HepG2 (cell line): Measurements from ENCODE around the gene FAM53C. TPM values are rescaled to one million over a fixed set of nuclear protein-coding genes. Genes with fewer than 3 reads are reported as not detected.

Experiments used
- ATAC-seq: fragments of 200-7000 bp; cut with Tn5 transposase; 3 replicates; pipeline ENCODE4 v1.9.1; 2020; ENCODE audit warnings: mild to moderate bottlenecking, moderate library complexity
- BruUV-seq: library from RNA; stranded (reverse); fragments of 400-500 nt; replicated peaks from 2 replicates; lab custom pipeline; 2021; lab: Mats Ljungman, UMichigan
- CTCF ChIA-PET: fragments of 300-600 bp; formaldehyde crosslinking; extraction: SDS; loops from one replicate; lab custom pipeline; 2021; ENCODE audit warnings: low total read pairs, inconsistent platforms, low intra/inter-chr PET ratio; lab: Yijun Ruan, JAX
- POLR2A ChIA-PET: fragments of 350-600 bp; sonication (Branson Sonifier 250); formaldehyde crosslinking; loops from one replicate; lab custom pipeline; 2020; ENCODE audit warnings: antibody characterized with exemption, inconsistent platforms; lab: Yijun Ruan, JAX
- DNase-seq: peaks from one replicate; pipeline ENCODE4 v3.0.0-alpha.2; 2015; ENCODE audit warnings: low spot score
- FAIRE-seq: peaks from 3 replicates; lab custom pipeline; 2011; peaks lifted over from hg19 to GRCh38; lab: Jason Lieb, UNC
- H2AFZ ChIP-seq: one replicate; pipeline ENCODE4 v1.6.1; 2011; ENCODE audit warnings: low read length, inconsistent platforms
- H3K27ac ChIP-seq: fragments of 300-600 bp; 3 replicates; pipeline ENCODE4 v1.8.0; 2011; ENCODE audit warnings: mixed run types, mild to moderate bottlenecking, mixed read lengths, low read length, inconsistent platforms; ENCODE audit not compliant: insufficient read depth; ENCODE audit errors: extremely low read length
- H3K27me3 ChIP-seq, 2 experiments: fragments of 200-600 bp in 1 of 2; 2 replicates in 1 of 2; 3 replicates in 1 of 2; pipeline versions ENCODE4 v1.6.0 to v1.8.0; 2011; ENCODE audit warnings: low read length in 2 of 2, mild to moderate bottlenecking in 2 of 2, moderate library complexity in 2 of 2, inconsistent platforms in 1 of 2; ENCODE audit not compliant: insufficient read depth in 2 of 2, control insufficient read depth in 1 of 2
- H3K36me3 ChIP-seq, 2 experiments: fragments of 200-600 bp in 1 of 2; replicated peaks in 1 of 2; 2 replicates in 1 of 2; 3 replicates in 1 of 2; pipeline versions ENCODE4 v1.5.1 to v1.8.0; 2011; ENCODE audit warnings: low read length in 2 of 2, inconsistent platforms in 1 of 2; ENCODE audit not compliant: insufficient read depth in 2 of 2, control insufficient read depth in 1 of 2
- H3K4me1 ChIP-seq: 2 replicates; pipeline ENCODE4 v1.5.1; 2012; ENCODE audit warnings: low read length, inconsistent platforms; ENCODE audit not compliant: insufficient read depth
- H3K4me2 ChIP-seq: 2 replicates; pipeline ENCODE4 v1.6.0; 2011; ENCODE audit warnings: low read depth, low read length, inconsistent platforms
- H3K4me3 ChIP-seq, 3 experiments: fragments of 200-600 bp in 1 of 3; sonication (generic), shearing (Covaris generic) in 1 of 3; replicated peaks in 1 of 3; 2 replicates each; pipeline ENCODE4 v1.5.1; 2011 to 2016; ENCODE audit warnings: low read length in 3 of 3, inconsistent platforms in 2 of 3, low read depth in 2 of 3, mild to moderate bottlenecking in 2 of 3, control low read depth in 1 of 3, mixed read lengths in 1 of 3; ENCODE audit not compliant: insufficient read depth in 1 of 3
- H3K79me2 ChIP-seq: one replicate; pipeline ENCODE4 v1.6.1; 2011; ENCODE audit warnings: low read length, inconsistent platforms; ENCODE audit not compliant: insufficient read depth
- H3K9ac ChIP-seq: 2 replicates; pipeline ENCODE4 v1.6.0; 2011; ENCODE audit warnings: mild to moderate bottlenecking, low read depth, low read length, inconsistent platforms; ENCODE audit not compliant: insufficient read depth
- H3K9me3 ChIP-seq: 2 replicates; pipeline ENCODE4 v1.5.1; 2012; ENCODE audit warnings: mild to moderate bottlenecking, low read length
- H4K20me1 ChIP-seq: 2 replicates; pipeline ENCODE4 v1.6.0; 2011; ENCODE audit warnings: inconsistent platforms, mild to moderate bottlenecking, low read length, moderate library complexity; ENCODE audit not compliant: insufficient read depth
- DPF2 ChIP-seq: sonication (generic); formaldehyde crosslinking; IDR thresholded peaks from 2 replicates; pipeline ENCODE4 v1.4.0; 2020; ENCODE audit warnings: mild to moderate bottlenecking, low read depth, missing genetic modification reagents, borderline replicate concordance
- LCORL ChIP-seq, 2 experiments: fragments of 450-650 bp in 1 of 2; sonication (generic) in 1 of 2; formaldehyde crosslinking in 1 of 2; IDR thresholded peaks; 2 replicates each; pipeline versions ENCODE4 v1.5.0 to v1.6.1; 2017 to 2020; ENCODE audit warnings: antibody characterized with exemption in 1 of 2, missing genetic modification reagents in 1 of 2
- MYPOP ChIP-seq: sonication (generic); formaldehyde crosslinking; IDR thresholded peaks from 2 replicates; pipeline ENCODE4 v1.8.1; 2023; ENCODE audit warnings: mild to moderate bottlenecking, moderate library complexity, missing genetic modification reagents
- MZF1 ChIP-seq: sonication (generic); formaldehyde crosslinking; IDR thresholded peaks from 2 replicates; pipeline ENCODE4 v1.8.1; 2023; ENCODE audit warnings: mild to moderate bottlenecking, missing genetic modification reagents, borderline replicate concordance
- SMAD9 ChIP-seq: sonication (generic); formaldehyde crosslinking; IDR thresholded peaks from 2 replicates; pipeline ENCODE4 v1.5.1; 2020; ENCODE audit warnings: mild to moderate bottlenecking, missing genetic modification reagents
- ZFP41 ChIP-seq: sonication (generic); formaldehyde crosslinking; IDR thresholded peaks from 2 replicates; pipeline ENCODE4 v1.4.0; 2020; ENCODE audit warnings: mild to moderate bottlenecking, missing genetic modification reagents, borderline replicate concordance
- ZNF282 ChIP-seq: fragments of 450-650 bp; IDR thresholded peaks from 2 replicates; pipeline ENCODE4 v1.6.1; 2018; ENCODE audit not compliant: partially characterized antibody
- WGBS: methylation state at CpG from one replicate; pipeline ENCODE4 v1.1.6; 2017; ENCODE audit warnings: low lambda C conversion rate; 5-methylcytosine and 5-hydroxymethylcytosine counted together
- in situ Hi-C: cut with HindIII; loops from 2 replicates; pipeline ENCODE4 v1.10.0; 2017; ENCODE audit warnings: low pct_unique_long_range_greater_than_20kb; ENCODE audit not compliant: extremely low pct_ligation_motif_present
- intact Hi-C: fragments of 100-400 bp; cut with micrococcal nuclease; formaldehyde crosslinking; loops from one replicate; pipeline ENCODE4 v1.10.0; 2022; ENCODE audit not compliant: unreplicated experiment
- polyA plus RNA-seq, 8 experiments: library from polyadenylated mRNA; depleted of rRNA in 3 of 8; stranded (reverse) in 7 of 8; unstranded in 1 of 8; fragments of >200 nt; fragmentation: Illumina TruSeq in 4 of 8; extraction: Trizol in 4 of 8; gene quantifications; 2 replicates each; pipeline versions ENCODE4 v1.2.1 to v1.2.3, GENCODE V29; 2011 to 2016; ENCODE audit warnings: low read depth in 4 of 8, missing spikeins in 1 of 8, mixed read lengths in 1 of 8; ENCODE audit not compliant: insufficient read depth in 1 of 8
- total RNA-seq, 5 experiments: library from RNA; depleted of rRNA; stranded (reverse); fragments of >200 nt; fragmentation: Illumina TruSeq; extraction: Trizol; gene quantifications; 2 replicates each; pipeline ENCODE4 v1.2.3, GENCODE V29; 2016; ENCODE audit warnings: low read depth in 1 of 5
- TF ChIP-seq, protein P1 (sequence below): sonication (generic); formaldehyde crosslinking; IDR thresholded peaks from 2 replicates; pipeline ENCODE4 v1.5.1; 2020; ENCODE audit warnings: missing genetic modification reagents, mild to moderate bottlenecking, borderline replicate concordance

The FAM53C gene
- total and polyA plus RNA-seq, 2 of the 13 experiments (the other 11 are each of a cell fraction or from before 2014, with no cell fraction given) = 26.9 to 30.1 TPM

DNA sequence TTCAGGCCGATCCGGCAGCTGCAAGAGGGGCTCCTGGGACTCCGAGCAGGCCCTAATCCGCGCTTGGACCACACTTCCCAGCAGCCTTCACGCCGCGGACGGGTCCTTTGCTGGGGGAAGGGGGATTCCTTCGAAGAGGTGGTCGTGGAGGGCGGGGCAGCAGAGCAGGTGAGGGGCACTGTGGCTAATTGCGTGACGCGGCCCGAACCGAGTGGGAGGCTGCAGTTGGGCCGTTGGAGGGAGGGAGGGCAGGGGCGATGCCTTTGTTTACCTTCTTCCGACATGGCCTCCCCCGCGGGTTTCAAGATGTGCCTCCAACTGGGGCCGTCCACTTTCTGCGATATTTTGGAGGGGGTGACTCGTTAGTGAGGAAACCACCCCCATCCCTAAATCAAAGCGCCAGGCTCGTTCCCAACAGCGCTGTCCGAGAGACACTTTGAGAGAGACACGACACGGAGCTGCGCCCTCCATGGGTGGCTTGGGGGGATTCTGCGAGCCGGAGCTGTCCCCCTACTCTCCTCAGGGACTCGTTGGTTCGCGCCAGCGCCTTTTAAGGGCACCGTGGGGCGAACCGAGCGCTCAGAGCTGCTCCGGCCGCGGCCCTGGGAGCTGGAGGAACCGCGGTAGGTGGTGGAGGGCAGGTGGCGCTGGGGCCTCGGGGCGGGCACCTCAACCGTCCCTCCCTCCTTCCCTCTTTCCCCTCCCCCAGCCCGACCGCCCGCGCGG, at the start of gene FAM53C (continued):
- TF ChIP-seq DPF2 = no peak

DNA sequence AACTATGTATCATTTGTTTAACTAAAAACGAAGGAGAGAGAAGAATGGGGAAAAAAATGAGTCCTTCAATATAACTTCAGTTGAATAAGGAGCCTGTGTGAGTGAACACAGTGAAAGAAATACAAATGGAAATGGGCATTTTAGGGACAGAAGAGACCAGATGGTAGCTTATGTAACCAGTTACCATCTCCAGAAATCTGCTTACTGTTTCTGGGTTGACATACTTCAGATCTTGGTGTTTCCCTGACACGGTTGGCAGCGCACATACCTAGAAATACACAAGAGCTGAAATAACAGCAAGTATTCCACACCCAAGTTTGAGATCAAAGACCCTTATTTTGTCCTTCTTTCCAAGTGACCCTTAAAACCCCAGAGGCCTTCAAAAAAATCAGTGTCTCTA, 48.8 kb upstream of the FAM53C start:
- 91% methylated on average over 3 of the region's 3 CpGs for WGBS
- H3K36me3 ChIP-seq = peaks cover 9 to 51% of the 10 kb centered on the region in 2 experiments; a peak in 4 of 5 replicates
- TF ChIP-seq MYPOP = no peak
- no peak for TF ChIP-seq MZF1
- TF ChIP-seq, protein P1, sequence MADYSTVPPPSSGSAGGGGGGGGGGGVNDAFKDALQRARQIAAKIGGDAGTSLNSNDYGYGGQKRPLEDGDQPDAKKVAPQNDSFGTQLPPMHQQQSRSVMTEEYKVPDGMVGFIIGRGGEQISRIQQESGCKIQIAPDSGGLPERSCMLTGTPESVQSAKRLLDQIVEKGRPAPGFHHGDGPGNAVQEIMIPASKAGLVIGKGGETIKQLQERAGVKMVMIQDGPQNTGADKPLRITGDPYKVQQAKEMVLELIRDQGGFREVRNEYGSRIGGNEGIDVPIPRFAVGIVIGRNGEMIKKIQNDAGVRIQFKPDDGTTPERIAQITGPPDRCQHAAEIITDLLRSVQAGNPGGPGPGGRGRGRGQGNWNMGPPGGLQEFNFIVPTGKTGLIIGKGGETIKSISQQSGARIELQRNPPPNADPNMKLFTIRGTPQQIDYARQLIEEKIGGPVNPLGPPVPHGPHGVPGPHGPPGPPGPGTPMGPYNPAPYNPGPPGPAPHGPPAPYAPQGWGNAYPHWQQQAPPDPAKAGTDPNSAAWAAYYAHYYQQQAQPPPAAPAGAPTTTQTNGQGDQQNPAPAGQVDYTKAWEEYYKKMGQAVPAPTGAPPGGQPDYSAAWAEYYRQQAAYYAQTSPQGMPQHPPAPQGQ (CRISPR knock-in tag) = no peak
- TF ChIP-seq SMAD9 = no peak
- no peak for TF ChIP-seq ZFP41 (CRISPR knock-in tag)
- no peak for TF ChIP-seq LCORL (IDR thresholded peaks at IDR 0.05)
- no peak for TF ChIP-seq LCORL (CRISPR knock-in tag; IDR thresholded peaks at IDR 0.05)
- TF ChIP-seq ZNF282 = no peak
- H3K4me3 ChIP-seq = no peak overlapping the region
- H3K9ac ChIP-seq = no peak overlapping the region
- no peaks in the 10 kb centered on the region for H3K9me3 ChIP-seq
- POLR2A ChIA-PET = no interaction called here
- DNase-seq = no peak
- H4K20me1 ChIP-seq = no peaks in the 10 kb centered on the region
- CTCF ChIA-PET = no interaction called here
- H3K27me3 ChIP-seq = no peaks in the 10 kb centered on the region
- no peaks in the 10 kb centered on the region for H3K79me2 ChIP-seq
- in situ Hi-C loops (no loop called here), intact Hi-C loops (no loop called here)
- no peak for FAIRE-seq
- H3K4me1 ChIP-seq = no peaks in the 10 kb centered on the region
- no peak overlapping the region for H3K27ac ChIP-seq
- H3K4me2 ChIP-seq = no peak overlapping the region
- no peak for ATAC-seq
- H2AFZ ChIP-seq = no peak overlapping the region
- BruUV-seq = no TSS peak
